Peyer's patch (tissue), 4 donors: ENCODE data around the gene ARID3B.

Source experiments
- POLR2A ChIP-seq, 2 donors: fragments of 450-650 bp; IDR thresholded peaks; one replicate each; pipeline ENCODE4 v1.5.1; 2017; ENCODE audit warnings: antibody characterized with exemption in 2 of 2, mild to moderate bottlenecking in 2 of 2, moderate library complexity in 2 of 2
- TF ChIP-seq, protein P1 (sequence below), 6 experiments: fragments of 450-650 bp in 4 of 6; fragments of 200-600 bp in 2 of 6; sonication (generic) in 1 of 6; IDR thresholded peaks; one replicate each; pipeline ENCODE4 v1.5.1; 2017 to 2019; ENCODE audit warnings: antibody characterized with exemption in 6 of 6, mild to moderate bottlenecking in 3 of 6, moderate library complexity in 1 of 6

DNA sequence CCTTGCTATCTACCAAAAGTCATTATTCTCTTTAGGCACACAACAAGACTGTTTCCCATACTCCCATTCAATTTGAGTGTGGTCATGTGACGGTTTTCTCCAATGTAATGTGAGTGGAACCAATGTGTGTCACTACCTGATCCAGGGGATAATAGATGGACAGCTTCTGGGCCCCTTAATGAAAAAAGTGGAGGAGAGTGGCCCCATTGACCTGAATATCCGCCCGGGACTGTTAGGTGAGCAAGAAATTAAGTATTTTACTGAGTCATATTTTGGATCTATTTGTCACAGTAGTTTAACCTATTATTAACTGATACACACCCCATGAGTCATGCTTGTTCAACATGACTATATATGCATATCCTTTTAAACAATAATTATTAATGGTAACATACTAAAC lies 15.1 kb upstream of the ARID3B start:
- TF ChIP-seq, protein P1, sequence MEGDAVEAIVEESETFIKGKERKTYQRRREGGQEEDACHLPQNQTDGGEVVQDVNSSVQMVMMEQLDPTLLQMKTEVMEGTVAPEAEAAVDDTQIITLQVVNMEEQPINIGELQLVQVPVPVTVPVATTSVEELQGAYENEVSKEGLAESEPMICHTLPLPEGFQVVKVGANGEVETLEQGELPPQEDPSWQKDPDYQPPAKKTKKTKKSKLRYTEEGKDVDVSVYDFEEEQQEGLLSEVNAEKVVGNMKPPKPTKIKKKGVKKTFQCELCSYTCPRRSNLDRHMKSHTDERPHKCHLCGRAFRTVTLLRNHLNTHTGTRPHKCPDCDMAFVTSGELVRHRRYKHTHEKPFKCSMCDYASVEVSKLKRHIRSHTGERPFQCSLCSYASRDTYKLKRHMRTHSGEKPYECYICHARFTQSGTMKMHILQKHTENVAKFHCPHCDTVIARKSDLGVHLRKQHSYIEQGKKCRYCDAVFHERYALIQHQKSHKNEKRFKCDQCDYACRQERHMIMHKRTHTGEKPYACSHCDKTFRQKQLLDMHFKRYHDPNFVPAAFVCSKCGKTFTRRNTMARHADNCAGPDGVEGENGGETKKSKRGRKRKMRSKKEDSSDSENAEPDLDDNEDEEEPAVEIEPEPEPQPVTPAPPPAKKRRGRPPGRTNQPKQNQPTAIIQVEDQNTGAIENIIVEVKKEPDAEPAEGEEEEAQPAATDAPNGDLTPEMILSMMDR (IDR thresholded peaks at IDR 0.05) = no peak
- no peak for TF ChIP-seq POLR2A (IDR thresholded peaks at IDR 0.05)
